Lung (tissue), 12 donors: ENCODE results near the gene SVOP. TPM values are rescaled to one million over a fixed set of nuclear protein-coding genes. Genes with fewer than 3 reads are reported as not detected.

Experiments used
- ATAC-seq: fragments of 200-7000 bp; cut with Tn5 transposase; one replicate; pipeline ENCODE4 v1.9.1; 2020; ENCODE audit warnings: moderate number of reproducible peaks; ENCODE audit not compliant: insufficient read depth, low FRiP score
- DNase-seq, 3 donors: peaks; one replicate each; pipeline ENCODE4 v3.0.0-alpha.2; 2013 to 2017
- H3K27ac ChIP-seq, 2 donors: one replicate each; pipeline ENCODE4 v1.5.1; 2013; ENCODE audit warnings: mild to moderate bottlenecking in 2 of 2, moderate library complexity in 2 of 2, control low read depth in 1 of 2, inconsistent platforms in 1 of 2, low read depth in 1 of 2, low read length in 1 of 2
- H3K27me3 ChIP-seq, 3 donors: one replicate each; pipeline ENCODE4 v1.5.1; 2013; ENCODE audit warnings: low read length in 2 of 3; ENCODE audit not compliant: control insufficient read depth in 3 of 3, insufficient read depth in 3 of 3
- H3K36me3 ChIP-seq, 4 donors: one replicate each; pipeline ENCODE4 v1.5.1; 2013; ENCODE audit warnings: low read length in 4 of 4, mild to moderate bottlenecking in 1 of 4, moderate library complexity in 1 of 4; ENCODE audit not compliant: control insufficient read depth in 4 of 4, insufficient read depth in 4 of 4
- H3K4me1 ChIP-seq, 5 donors: one replicate each; pipeline ENCODE4 v1.5.1; 2013; ENCODE audit warnings: low read length in 5 of 5, mild to moderate bottlenecking in 2 of 5, moderate library complexity in 1 of 5; ENCODE audit not compliant: control insufficient read depth in 5 of 5, insufficient read depth in 5 of 5
- H3K4me3 ChIP-seq: one replicate; pipeline ENCODE4 v1.5.1; 2013; ENCODE audit warnings: mild to moderate bottlenecking, control low read depth, moderate library complexity
- H3K9ac ChIP-seq, 2 donors: one replicate each; pipeline ENCODE4 v1.5.1; 2013; ENCODE audit warnings: low read length in 2 of 2, control low read depth in 1 of 2; ENCODE audit not compliant: insufficient read depth in 1 of 2
- H3K9me3 ChIP-seq, 4 donors: one replicate each; pipeline ENCODE4 v1.5.1; 2013; ENCODE audit warnings: low read length in 3 of 4, mild to moderate bottlenecking in 1 of 4, moderate library complexity in 1 of 4; ENCODE audit not compliant: control insufficient read depth in 4 of 4, insufficient read depth in 3 of 4
- CTCF ChIP-seq: IDR thresholded peaks from 2 replicates; pipeline ENCODE4 v1.5.1; 2012; ENCODE audit warnings: mild to moderate bottlenecking; ENCODE audit errors: control extremely low read depth, extremely low read depth
- WGBS, 2 donors: extraction: QIAGEN DNeasy Blood & Tissue Kit; methylation state at CpG; one replicate each; pipeline ENCODE4 v1.1.7; 2013; 5-methylcytosine and 5-hydroxymethylcytosine counted together
- polyA plus RNA-seq, 2 donors: library from polyadenylated mRNA; stranded (reverse); fragments of 200-250 nt; gene quantifications; one replicate each; pipeline ENCODE4 v1.2.1, GENCODE V29; 2013
- total RNA-seq, 2 donors: library from RNA; depleted of rRNA in 1 of 2; stranded (reverse); fragments of >200 nt in 1 of 2; gene quantifications; one replicate each; pipeline ENCODE4 v1.2.1, GENCODE V29; 2014 to 2021
- donor health status: control.
- donor health status: control.
- donor health status: Bipolar disorder and iron deficiency.
- donor health status: healthy.
- donor health status: DM: yes; HTN: yes; CAD: no.

SVOP gene
- total and polyA plus RNA-seq, 4 donors, result 0.11 TPM; not detected in 3

GRCh38 chr12:109020146-109020795 lies 597 bp downstream of the SVOP start:
- H3K27ac ChIP-seq, result no peak overlapping the region

GRCh38 chr12:109018296-109018695 lies 2.6 kb downstream of the SVOP start:
- Histone ChIP-seq H3K36me3 (no peaks in the 10 kb centered on the region), H3K27ac (no peak overlapping the region), H3K27me3 (no peaks in the 10 kb centered on the region), H3K9ac (no peak overlapping the region), H3K9me3 (no peaks in the 10 kb centered on the region), H3K4me3 (no peak overlapping the region), H3K4me1 (peaks cover 0 to 4% (median 0%) of the 10 kb centered on the region in 5 donors)
- ATAC-seq, result no peak
- TF ChIP-seq CTCF, result no peak
- no peak for DNase-seq
- WGBS, 2 donors, result 67 to 73% methylated on average over 4 of the region's 4 CpGs

More at GRCh38 chr12:109020146-109020795, 597 bp downstream of the SVOP start:
- ATAC-seq, result no peak
- Histone ChIP-seq H3K9me3 (peaks cover 0 to 2% (median 0%) of the 10 kb centered on the region in 4 donors), H3K4me1 (peaks cover 0 to 4% (median 0%) of the 10 kb centered on the region in 5 donors), H3K36me3 (no peaks in the 10 kb centered on the region), H3K9ac (no peak overlapping the region), H3K27me3 (no peaks in the 10 kb centered on the region), H3K4me3 (no peak overlapping the region)
- 59 to 64% methylated on average over 7 of the region's 7 CpGs for WGBS, 2 donors
- TF ChIP-seq CTCF, result no peak
- DNase-seq, result no peak

- H3K27me3 ChIP-seq, result no peaks in the 10 kb centered on the region
- 77 to 88% methylated on average over 6 of the region's 6 CpGs for WGBS, 2 donors
- H3K4me3 ChIP-seq, result no peak overlapping the region
- no peak for ATAC-seq
- no peak overlapping the region for H3K27ac ChIP-seq
- H3K9me3 ChIP-seq, result no peaks in the 10 kb centered on the region
- no peak for TF ChIP-seq CTCF
- peaks cover 0 to 4% (median 0%) of the 10 kb centered on the region in 5 donors for H3K4me1 ChIP-seq
- H3K9ac ChIP-seq, result no peak overlapping the region
- no peaks in the 10 kb centered on the region for H3K36me3 ChIP-seq
- no peak for DNase-seq
Measured at GRCh38 chr12:109016978-109017377, 3.9 kb downstream of the SVOP start.
